ENCODE measurements around the gene PEMT.

Gene PEMT

GRCh38 chr17:17500999-17501605 is 90.4 kb downstream of the PEMT start:
- in situ Hi-C loops (cut with MboI; ENCODE audit: low pct_unique_long_range_greater_than_20kb, low sequenced_read_pairs, unreplicated experiment), result loop anchor here (10.0 kb wide), 1 partner anchor 134 kb away; no protein-coding TSS in a partner anchor
- no peak for DNase-seq (ENCODE audit: low spot score)
- no peak for TF ChIP-seq CTCF (IDR thresholded peaks at IDR 0.05; ENCODE audit: extremely low read depth, insufficient read depth, missing control alignments)

GRCh38 chr17:17499402-17500145 is 91.9 kb downstream of the PEMT start:
- in situ Hi-C loops (cut with MboI; ENCODE audit: low pct_unique_long_range_greater_than_20kb, low sequenced_read_pairs, unreplicated experiment), result loop anchor here (10.0 kb wide), 1 partner anchor 135 kb away; no protein-coding TSS in a partner anchor
- TF ChIP-seq CTCF (IDR thresholded peaks at IDR 0.05; ENCODE audit: extremely low read depth, insufficient read depth, missing control alignments), result no peak
- no peak for DNase-seq (ENCODE audit: low spot score)

DNA sequence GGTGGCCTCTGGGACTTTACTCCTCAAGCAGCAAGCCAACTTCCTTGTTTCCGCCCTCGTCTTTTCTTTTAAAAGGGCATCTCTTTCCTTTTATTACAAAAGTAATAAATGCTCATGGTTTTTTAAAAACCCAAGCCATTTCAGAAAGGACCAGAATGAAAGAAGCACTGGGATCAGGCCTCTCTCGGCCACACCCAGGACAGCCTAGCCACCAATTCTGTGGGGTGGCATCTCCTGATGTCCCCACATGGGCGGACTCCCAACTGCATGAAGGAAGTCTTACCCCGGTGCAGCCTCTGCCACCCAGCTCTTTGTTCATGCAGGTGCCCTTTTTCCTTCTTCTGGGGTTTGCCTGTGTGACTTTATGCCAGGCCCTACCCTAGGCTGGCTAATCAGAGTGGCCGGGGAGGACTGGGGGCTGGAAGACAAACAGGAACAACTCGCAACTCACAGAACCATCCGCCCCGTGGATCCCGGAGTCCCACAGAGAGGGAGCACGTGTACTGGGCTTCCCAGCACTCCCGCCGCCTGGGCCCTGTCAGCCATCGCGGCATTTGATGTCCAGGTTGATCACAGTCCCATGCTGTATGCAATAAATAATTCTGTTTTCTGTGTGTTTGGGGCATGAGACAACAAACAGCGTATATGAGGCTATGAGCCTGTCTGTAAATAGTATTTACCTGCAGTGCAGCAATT is 92.8 kb downstream of the PEMT start:
- no peak for TF ChIP-seq CTCF (IDR thresholded peaks at IDR 0.05; ENCODE audit: extremely low read depth, insufficient read depth, missing control alignments)
- no peak for DNase-seq (ENCODE audit: low spot score)
- in situ Hi-C loops (cut with MboI; ENCODE audit: low pct_unique_long_range_greater_than_20kb, low sequenced_read_pairs, unreplicated experiment), result no loop called here

- no peak for TF ChIP-seq CTCF (IDR thresholded peaks at IDR 0.05; ENCODE audit: extremely low read depth, insufficient read depth, missing control alignments)
- in situ Hi-C loops (cut with MboI; ENCODE audit: low pct_unique_long_range_greater_than_20kb, low sequenced_read_pairs, unreplicated experiment), result no loop called here
- no peak for DNase-seq (ENCODE audit: low spot score)
Measured at GRCh38 chr17:17497845-17498520, 93.5 kb downstream of the PEMT start.

DNA sequence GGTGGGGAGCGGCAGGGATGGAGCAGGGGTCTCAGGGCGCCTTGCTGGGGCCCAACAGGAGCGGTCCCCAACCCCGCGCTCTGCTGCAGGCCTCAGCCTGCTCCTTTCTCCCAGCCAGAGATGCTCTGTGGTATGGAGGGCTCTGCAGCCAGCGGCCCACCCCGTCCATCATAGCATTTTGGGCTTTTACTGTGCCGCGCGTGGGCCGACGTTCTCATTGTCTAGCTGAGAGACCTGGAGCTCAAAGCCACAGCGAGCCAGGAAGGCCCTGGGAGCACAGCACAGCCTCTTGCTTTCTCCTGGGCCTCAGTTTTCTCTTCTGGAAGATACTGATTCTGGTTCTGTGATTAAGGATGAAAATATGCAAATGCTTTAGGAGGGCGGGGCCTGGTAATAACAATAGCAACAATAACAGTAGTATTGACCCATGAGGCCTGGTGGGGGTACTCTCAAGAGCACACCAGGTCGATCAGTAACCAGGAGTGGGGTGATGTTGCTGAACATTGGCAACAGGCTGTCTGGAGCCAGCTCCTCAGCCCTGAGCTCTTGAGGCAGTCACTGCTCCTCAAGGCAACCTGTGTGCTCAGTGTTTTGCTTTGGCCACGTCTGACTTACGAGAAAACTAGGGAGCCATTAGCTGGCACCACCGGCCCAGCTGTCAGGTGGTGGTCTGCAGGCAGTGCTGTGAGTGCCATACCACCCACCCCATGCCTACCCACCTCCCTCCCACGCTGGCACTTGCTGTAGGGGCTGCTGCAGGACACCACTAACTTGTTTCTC is 94.3 kb downstream of the PEMT start:
- in situ Hi-C loops (cut with MboI; ENCODE audit: low pct_unique_long_range_greater_than_20kb, low sequenced_read_pairs, unreplicated experiment), result no loop called here
- no peak for DNase-seq (ENCODE audit: low spot score)
- TF ChIP-seq CTCF (IDR thresholded peaks at IDR 0.05; ENCODE audit: extremely low read depth, insufficient read depth, missing control alignments), result no peak
